K562 (cell line): ENCODE data around the gene ARHGAP12. TPM values are rescaled to one million over a fixed set of nuclear protein-coding genes. Genes with fewer than 3 reads are reported as not detected.

Source experiments
- BMI1 ChIP-seq: fragments of 150-350 bp; IDR thresholded peaks from 2 replicates; pipeline ENCODE4 v1.6.1; 2014; ENCODE audit warnings: low read length
- C11orf30 ChIP-seq: fragments of 450-650 bp; IDR thresholded peaks from 2 replicates; pipeline ENCODE4 v1.6.1; 2016; ENCODE audit warnings: low read depth, mild to moderate bottlenecking
- CSDE1 ChIP-seq, 2 experiments: fragments of 450-650 bp; IDR thresholded peaks; 2 replicates each; pipeline ENCODE4 v1.6.1; 2016; ENCODE audit warnings: mild to moderate bottlenecking in 1 of 2
- FOXK1 ChIP-seq: sonication (generic); formaldehyde crosslinking; IDR thresholded peaks from 2 replicates; pipeline ENCODE4 v1.8.0; 2022; ENCODE audit warnings: missing genetic modification reagents, mild to moderate bottlenecking, borderline replicate concordance
- GABPB1 ChIP-seq: sonication (generic); formaldehyde crosslinking; IDR thresholded peaks from 2 replicates; pipeline ENCODE4 v1.8.0; 2022; ENCODE audit warnings: mild to moderate bottlenecking, missing genetic modification reagents
- HDAC2 ChIP-seq: fragments of 450-650 bp; IDR thresholded peaks from 2 replicates; pipeline ENCODE4 v1.6.1; 2016; ENCODE audit warnings: mild to moderate bottlenecking
- IFI16 ChIP-seq: fragments of 250-450 bp; sonication (Bioruptor Pico); IDR thresholded peaks from 2 replicates; pipeline ENCODE4 v2.1.2; 2022; ENCODE audit warnings: mild to moderate bottlenecking, inconsistent platforms
- LEF1 ChIP-seq: fragments of 450-650 bp; IDR thresholded peaks from 2 replicates; pipeline ENCODE4 v1.6.1; 2016; ENCODE audit warnings: mild to moderate bottlenecking
- NFE2 ChIP-seq: IDR thresholded peaks from 2 replicates; pipeline ENCODE4 v1.6.1; 2014; ENCODE audit warnings: antibody characterized with exemption, low read depth
- NKRF ChIP-seq: fragments of 450-650 bp; IDR thresholded peaks from 2 replicates; pipeline ENCODE4 v1.6.1; 2016; ENCODE audit warnings: borderline replicate concordance
- RBM39 ChIP-seq: fragments of 200-400 bp; formaldehyde crosslinking; optimal IDR thresholded peaks from 2 replicates; pipeline ENCODE3; 2018; ENCODE audit warnings: low read depth, low read length
- SP1 ChIP-seq: sonication (generic); formaldehyde crosslinking; IDR thresholded peaks from 2 replicates; pipeline ENCODE4 v1.8.1; 2022; ENCODE audit warnings: mild to moderate bottlenecking, missing genetic modification reagents
- TBP ChIP-seq: optimal IDR thresholded peaks from 2 replicates; pipeline ENCODE3; 2011; ENCODE audit warnings: low read depth, low read length, improper control_type of control experiment
- ZNF518B ChIP-seq: fragments of 250-450 bp; sonication (Bioruptor Pico); IDR thresholded peaks from 2 replicates; pipeline ENCODE4 v1.5.0; 2021; ENCODE audit warnings: mild to moderate bottlenecking, moderate library complexity
- polyA plus RNA-seq, 8 experiments: library from polyadenylated mRNA; depleted of rRNA in 4 of 8; stranded (reverse) in 5 of 8; unstranded in 3 of 8; fragments of >200 nt; fragmentation: Nextera tagmentation in 2 of 8; fragmentation: Illumina TruSeq in 1 of 8; extraction: Ambion mirVana in 2 of 8; extraction: Trizol in 1 of 8; gene quantifications; 2 replicates each; pipeline versions ENCODE4 v1.2.1 to v1.2.3, GENCODE V29; 2011 to 2014; ENCODE audit warnings: inconsistent platforms in 1 of 8, missing spikeins in 1 of 8
- total RNA-seq, 7 experiments: library from RNA; depleted of rRNA in 6 of 7; stranded (reverse); fragments of >200 nt in 6 of 7; fragmentation: Illumina TruSeq in 2 of 7; extraction: Trizol in 2 of 7; gene quantifications; 2 replicates each; pipeline versions ENCODE4 v1.2.1 to v1.2.3, GENCODE V29; 2011 to 2021; ENCODE audit warnings: low replicate concordance in 1 of 7
- TF ChIP-seq, protein P1 (sequence below): sonication (generic); formaldehyde crosslinking; IDR thresholded peaks from 2 replicates; pipeline ENCODE4 v1.8.0; 2022; ENCODE audit warnings: mild to moderate bottlenecking, low read depth, missing genetic modification reagents
- TF ChIP-seq, protein P2 (sequence below): sonication (generic); formaldehyde crosslinking; IDR thresholded peaks from 2 replicates; pipeline ENCODE4 v1.8.0; 2022; ENCODE audit warnings: missing genetic modification reagents, mild to moderate bottlenecking, borderline replicate concordance
- TF ChIP-seq, protein P3 (sequence below): fragments of 250-450 bp; sonication (Bioruptor Pico); IDR thresholded peaks from 2 replicates; pipeline ENCODE4 v1.6.1; 2021; ENCODE audit warnings: mild to moderate bottlenecking
- TF ChIP-seq, protein P4 (sequence below): fragments of 250-450 bp; sonication (Bioruptor Pico); IDR thresholded peaks from 2 replicates; pipeline ENCODE4 v1.5.0; 2020; ENCODE audit warnings: mild to moderate bottlenecking, borderline replicate concordance

The ARHGAP12 gene
- total and polyA plus RNA-seq, 9 of the 15 experiments (the other 6 are each of a cell fraction or from before 2014, with no cell fraction given) = 4.4 to 18.7 (median 10.1) TPM

GRCh38 chr10:31929261-31930022 is 811 bp upstream of the ARHGAP12 start (continued):
- TF ChIP-seq NKRF (no peak), LEF1 (no peak), TBP (peak; percentile 15), RBM39 (no peak), C11orf30 (peak; percentile 67), GABPB1 (peak; percentile 65), ZNF518B (CRISPR knock-in tag) (no peak), IFI16 (CRISPR knock-in tag) (no peak), SP1 (no peak), HDAC2 (0 out of 2 replicates have a peak, but pooled peaks have one; percentile 22), CSDE1 (IDR thresholded peaks at IDR 0.05) (no peak), FOXK1 (CRISPR knock-in tag) (peak; percentile 50; the same call in 1 of the 2 replicates), BMI1 (no peak), NFE2 (peak; percentile 67; the same call in 1 of the 2 replicates)
- TF ChIP-seq, protein P1, sequence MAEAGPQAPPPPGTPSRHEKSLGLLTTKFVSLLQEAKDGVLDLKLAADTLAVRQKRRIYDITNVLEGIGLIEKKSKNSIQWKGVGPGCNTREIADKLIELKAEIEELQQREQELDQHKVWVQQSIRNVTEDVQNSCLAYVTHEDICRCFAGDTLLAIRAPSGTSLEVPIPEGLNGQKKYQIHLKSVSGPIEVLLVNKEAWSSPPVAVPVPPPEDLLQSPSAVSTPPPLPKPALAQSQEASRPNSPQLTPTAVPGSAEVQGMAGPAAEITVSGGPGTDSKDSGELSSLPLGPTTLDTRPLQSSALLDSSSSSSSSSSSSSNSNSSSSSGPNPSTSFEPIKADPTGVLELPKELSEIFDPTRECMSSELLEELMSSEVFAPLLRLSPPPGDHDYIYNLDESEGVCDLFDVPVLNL (CRISPR knock-in tag) = no peak
- TF ChIP-seq, protein P2, sequence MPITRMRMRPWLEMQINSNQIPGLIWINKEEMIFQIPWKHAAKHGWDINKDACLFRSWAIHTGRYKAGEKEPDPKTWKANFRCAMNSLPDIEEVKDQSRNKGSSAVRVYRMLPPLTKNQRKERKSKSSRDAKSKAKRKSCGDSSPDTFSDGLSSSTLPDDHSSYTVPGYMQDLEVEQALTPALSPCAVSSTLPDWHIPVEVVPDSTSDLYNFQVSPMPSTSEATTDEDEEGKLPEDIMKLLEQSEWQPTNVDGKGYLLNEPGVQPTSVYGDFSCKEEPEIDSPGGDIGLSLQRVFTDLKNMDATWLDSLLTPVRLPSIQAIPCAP = no peak
- TF ChIP-seq, protein P3, sequence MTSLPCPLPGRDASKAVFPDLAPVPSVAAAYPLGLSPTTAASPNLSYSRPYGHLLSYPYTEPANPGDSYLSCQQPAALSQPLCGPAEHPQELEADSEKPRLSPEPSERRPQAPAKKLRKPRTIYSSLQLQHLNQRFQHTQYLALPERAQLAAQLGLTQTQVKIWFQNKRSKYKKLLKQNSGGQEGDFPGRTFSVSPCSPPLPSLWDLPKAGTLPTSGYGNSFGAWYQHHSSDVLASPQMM = no peak
- TF ChIP-seq, protein P4, sequence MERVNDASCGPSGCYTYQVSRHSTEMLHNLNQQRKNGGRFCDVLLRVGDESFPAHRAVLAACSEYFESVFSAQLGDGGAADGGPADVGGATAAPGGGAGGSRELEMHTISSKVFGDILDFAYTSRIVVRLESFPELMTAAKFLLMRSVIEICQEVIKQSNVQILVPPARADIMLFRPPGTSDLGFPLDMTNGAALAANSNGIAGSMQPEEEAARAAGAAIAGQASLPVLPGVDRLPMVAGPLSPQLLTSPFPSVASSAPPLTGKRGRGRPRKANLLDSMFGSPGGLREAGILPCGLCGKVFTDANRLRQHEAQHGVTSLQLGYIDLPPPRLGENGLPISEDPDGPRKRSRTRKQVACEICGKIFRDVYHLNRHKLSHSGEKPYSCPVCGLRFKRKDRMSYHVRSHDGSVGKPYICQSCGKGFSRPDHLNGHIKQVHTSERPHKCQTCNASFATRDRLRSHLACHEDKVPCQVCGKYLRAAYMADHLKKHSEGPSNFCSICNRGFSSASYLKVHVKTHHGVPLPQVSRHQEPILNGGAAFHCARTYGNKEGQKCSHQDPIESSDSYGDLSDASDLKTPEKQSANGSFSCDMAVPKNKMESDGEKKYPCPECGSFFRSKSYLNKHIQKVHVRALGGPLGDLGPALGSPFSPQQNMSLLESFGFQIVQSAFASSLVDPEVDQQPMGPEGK (CRISPR knock-in tag) = no peak
